Measurements from ENCODE around the gene SSNA1. TPM values are rescaled to one million over a fixed set of nuclear protein-coding genes. Genes with fewer than 3 reads are reported as not detected.

SSNA1 gene
- total RNA-seq, 4 donors from 2014 or later = 26.7 to 69.3 (median 55.8) TPM

GRCh38 chr9:137183980-137184595, 4.4 kb upstream of the SSNA1 start:
- no peak for TF ChIP-seq CTCF (IDR thresholded peaks at IDR 0.05; ENCODE audit: low read depth)

GRCh38 chr9:137184881-137185660, 3.4 kb upstream of the SSNA1 start:
- TF ChIP-seq CTCF (IDR thresholded peaks at IDR 0.05; ENCODE audit: low read depth) = no peak

- TF ChIP-seq CTCF (IDR thresholded peaks at IDR 0.05; ENCODE audit: low read depth) = no peak
Measured at GRCh38 chr9:137185921-137186320, 2.6 kb upstream of the SSNA1 start.

- no peak for TF ChIP-seq CTCF (IDR thresholded peaks at IDR 0.05; ENCODE audit: low read depth)
Measured at GRCh38 chr9:137186385-137186784, 2.1 kb upstream of the SSNA1 start.

GRCh38 chr9:137187386-137187785, 1.1 kb upstream of the SSNA1 start:
- no peak for TF ChIP-seq CTCF (IDR thresholded peaks at IDR 0.05; ENCODE audit: low read depth)

- TF ChIP-seq CTCF (IDR thresholded peaks at IDR 0.05; ENCODE audit: low read depth) = no peak
Measured at GRCh38 chr9:137188086-137188489, 388 bp upstream of the SSNA1 start.
